Loucy (cell line): ENCODE results near the gene KAT6B.

Experiments used
- H2AFZ ChIP-seq: fragments of 200-600 bp; sonication (generic); 2 replicates; pipeline ENCODE4 v1.6.0; 2016; ENCODE audit warnings: antibody characterized with exemption, mild to moderate bottlenecking, low read length, moderate library complexity
- H3F3A ChIP-seq: fragments of 200-600 bp; 2 replicates; pipeline ENCODE4 v1.6.0; 2016; ENCODE audit warnings: antibody characterized with exemption, low read depth, mild to moderate bottlenecking
- H3K27me3 ChIP-seq: fragments of 200-600 bp; sonication (generic); 2 replicates; pipeline ENCODE4 v1.6.1; 2014; ENCODE audit warnings: low read length, mild to moderate bottlenecking; ENCODE audit not compliant: insufficient read depth, poor library complexity, severe bottlenecking
- H3K36me3 ChIP-seq: fragments of 200-600 bp; sonication (generic); 2 replicates; pipeline ENCODE4 v1.6.1; 2016; ENCODE audit warnings: low read length; ENCODE audit not compliant: insufficient read depth
- H3K4me1 ChIP-seq: fragments of 200-600 bp; sonication (generic); 2 replicates; pipeline ENCODE4 v1.5.1; 2014; ENCODE audit warnings: low read length, mild to moderate bottlenecking; ENCODE audit not compliant: insufficient read depth, poor library complexity, severe bottlenecking
- H3K4me2 ChIP-seq: fragments of 200-600 bp; sonication (generic); 2 replicates; pipeline ENCODE4 v1.6.0; 2014; ENCODE audit warnings: antibody characterized with exemption, low read length, low read depth, mild to moderate bottlenecking; ENCODE audit not compliant: poor library complexity, severe bottlenecking
- H3K4me3 ChIP-seq: fragments of 200-600 bp; sonication (generic); 2 replicates; pipeline ENCODE4 v1.5.1; 2014; ENCODE audit warnings: low read length, mild to moderate bottlenecking, mixed read lengths; ENCODE audit not compliant: poor library complexity, severe bottlenecking
- H3K79me2 ChIP-seq: fragments of 200-600 bp; sonication (generic); 2 replicates; pipeline ENCODE4 v1.6.1; 2014; ENCODE audit warnings: low read length; ENCODE audit not compliant: insufficient read depth
- H3K9ac ChIP-seq: fragments of 200-600 bp; sonication (generic); 2 replicates; pipeline ENCODE4 v1.6.0; 2014; ENCODE audit warnings: mild to moderate bottlenecking, low read depth, low read length, moderate library complexity; ENCODE audit not compliant: poor library complexity, severe bottlenecking
- H3K9me2 ChIP-seq: fragments of 200-600 bp; sonication (generic); replicated peaks from 2 replicates; pipeline ENCODE4 v1.6.1; 2016; ENCODE audit warnings: low read depth, low read length, mixed read lengths
- H3K9me3 ChIP-seq: fragments of 200-600 bp; sonication (generic); 2 replicates; pipeline ENCODE4 v1.6.1; 2014; ENCODE audit warnings: mild to moderate bottlenecking, antibody characterized with exemption, low read length, low read depth; ENCODE audit not compliant: insufficient read depth
- H4K20me1 ChIP-seq: fragments of 200-600 bp; sonication (generic); 2 replicates; pipeline ENCODE4 v1.6.0; 2014; ENCODE audit warnings: antibody characterized with exemption, low read length, mild to moderate bottlenecking; ENCODE audit not compliant: insufficient read depth, poor library complexity, severe bottlenecking
- EZH2phosphoT487 ChIP-seq: fragments of 200-600 bp; IDR thresholded peaks from 2 replicates; pipeline ENCODE4 v1.6.1; 2018; ENCODE audit warnings: antibody characterized with exemption, mild to moderate bottlenecking, moderate library complexity, borderline replicate concordance
- TF ChIP-seq, protein P1 (sequence below): fragments of 200-600 bp; sonication (generic); conservative IDR thresholded peaks from 2 replicates; pipeline ENCODE4 v1.5.1; 2014; ENCODE audit warnings: mild to moderate bottlenecking, antibody characterized with exemption, low read length

The KAT6B gene

DNA sequence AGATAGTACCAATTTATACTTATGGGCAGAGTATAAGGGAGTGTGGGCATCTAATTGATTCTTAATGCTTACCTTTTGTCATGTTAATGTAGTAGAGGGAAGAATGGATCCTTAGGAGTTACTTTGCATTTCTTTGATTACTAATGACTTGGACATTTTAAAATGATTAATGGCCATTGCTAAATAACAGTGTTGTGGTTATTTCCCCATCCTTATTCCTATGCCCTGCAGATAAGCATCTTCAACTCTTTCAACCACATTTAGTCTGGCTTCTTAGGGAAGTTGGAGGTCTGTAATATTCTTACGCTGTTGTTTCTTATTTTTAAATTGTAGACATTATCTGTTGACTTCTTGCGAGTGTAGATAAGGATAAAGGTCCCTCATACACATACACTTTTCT lies 37.2 kb downstream of the KAT6B start:
- peaks cover 3% of the 10 kb centered on the region for H3K36me3 ChIP-seq
- no peaks in the 10 kb centered on the region for H3K9me3 ChIP-seq
- TF ChIP-seq EZH2phosphoT487: no peak
- TF ChIP-seq, protein P1, sequence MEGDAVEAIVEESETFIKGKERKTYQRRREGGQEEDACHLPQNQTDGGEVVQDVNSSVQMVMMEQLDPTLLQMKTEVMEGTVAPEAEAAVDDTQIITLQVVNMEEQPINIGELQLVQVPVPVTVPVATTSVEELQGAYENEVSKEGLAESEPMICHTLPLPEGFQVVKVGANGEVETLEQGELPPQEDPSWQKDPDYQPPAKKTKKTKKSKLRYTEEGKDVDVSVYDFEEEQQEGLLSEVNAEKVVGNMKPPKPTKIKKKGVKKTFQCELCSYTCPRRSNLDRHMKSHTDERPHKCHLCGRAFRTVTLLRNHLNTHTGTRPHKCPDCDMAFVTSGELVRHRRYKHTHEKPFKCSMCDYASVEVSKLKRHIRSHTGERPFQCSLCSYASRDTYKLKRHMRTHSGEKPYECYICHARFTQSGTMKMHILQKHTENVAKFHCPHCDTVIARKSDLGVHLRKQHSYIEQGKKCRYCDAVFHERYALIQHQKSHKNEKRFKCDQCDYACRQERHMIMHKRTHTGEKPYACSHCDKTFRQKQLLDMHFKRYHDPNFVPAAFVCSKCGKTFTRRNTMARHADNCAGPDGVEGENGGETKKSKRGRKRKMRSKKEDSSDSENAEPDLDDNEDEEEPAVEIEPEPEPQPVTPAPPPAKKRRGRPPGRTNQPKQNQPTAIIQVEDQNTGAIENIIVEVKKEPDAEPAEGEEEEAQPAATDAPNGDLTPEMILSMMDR: no peak
- no peak overlapping the region for H3K9ac ChIP-seq
- no peak overlapping the region for H2AFZ ChIP-seq
- no peaks in the 10 kb centered on the region for H3K27me3 ChIP-seq
- H3K4me2 ChIP-seq: no peak overlapping the region
- H4K20me1 ChIP-seq: peaks cover 64% of the 10 kb centered on the region
- H3F3A ChIP-seq: no peaks in the 10 kb centered on the region
- peaks cover 100% of the 10 kb centered on the region for H3K79me2 ChIP-seq
- no peak overlapping the region for H3K4me3 ChIP-seq
- peaks cover 30% of the 10 kb centered on the region for H3K4me1 ChIP-seq
- H3K9me2 ChIP-seq: no peaks in the 10 kb centered on the region

DNA sequence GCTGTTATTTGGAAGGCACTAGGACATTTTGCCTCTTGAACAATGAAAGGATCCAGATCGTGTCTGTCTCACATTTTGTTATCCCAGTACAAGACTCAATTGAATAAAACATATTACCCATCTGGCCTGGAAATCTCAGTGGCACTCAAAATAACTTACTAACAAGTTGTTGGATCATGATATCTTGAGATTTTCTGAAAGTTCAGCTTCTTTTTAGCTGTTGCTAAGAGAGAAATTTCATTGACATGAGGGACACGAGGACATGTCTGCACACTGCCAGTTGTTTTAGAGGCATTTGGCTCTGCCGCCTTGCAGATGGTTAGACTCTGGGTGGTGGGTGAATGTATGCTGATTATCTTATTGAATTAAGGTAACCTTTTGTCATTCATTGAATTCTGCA lies 41.0 kb downstream of the KAT6B start:
- Histone ChIP-seq H3F3A (no peaks in the 10 kb centered on the region), H3K27me3 (no peaks in the 10 kb centered on the region), H3K4me3 (no peak overlapping the region), H3K79me2 (peaks cover 100% of the 10 kb centered on the region), H3K4me2 (no peak overlapping the region), H3K9me2 (no peaks in the 10 kb centered on the region), H2AFZ (no peak overlapping the region), H3K36me3 (peaks cover 2% of the 10 kb centered on the region), H4K20me1 (peaks cover 67% of the 10 kb centered on the region), H3K4me1 (peaks cover 35% of the 10 kb centered on the region), H3K9ac (no peak overlapping the region), H3K9me3 (no peaks in the 10 kb centered on the region)
- TF ChIP-seq EZH2phosphoT487: no peak
- TF ChIP-seq, protein P1: no peak

DNA sequence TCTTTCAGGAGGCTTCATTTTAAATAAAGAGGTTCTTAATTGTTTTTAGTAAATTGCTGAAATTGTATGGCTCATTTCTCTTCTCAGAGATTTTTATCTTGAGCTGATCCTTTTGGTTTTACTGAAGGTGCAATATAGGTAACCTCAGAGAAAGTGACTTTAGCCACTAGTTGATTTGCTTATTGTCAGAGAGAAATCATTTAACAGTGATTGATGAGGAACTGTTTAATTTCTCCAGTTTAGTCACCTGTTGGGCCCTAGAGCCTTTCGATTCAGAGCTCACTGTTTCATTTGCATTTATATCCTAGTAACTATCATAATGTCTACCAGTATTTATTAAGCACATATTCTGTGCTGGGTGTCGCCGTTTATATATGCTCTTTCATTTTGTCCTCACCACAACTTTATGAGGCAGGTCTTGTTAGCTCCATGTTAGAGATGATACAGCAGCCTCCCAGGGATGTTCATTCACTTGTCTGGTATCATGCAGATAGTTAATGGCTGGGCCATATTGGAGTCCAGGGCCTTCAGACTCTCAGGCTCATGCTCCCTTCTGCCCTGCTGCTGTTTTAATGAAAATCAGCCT lies 42.1 kb downstream of the KAT6B start:
- TF ChIP-seq, protein P1: no peak
- no peak for TF ChIP-seq EZH2phosphoT487
- Histone ChIP-seq H3K4me1 (peaks cover 25% of the 10 kb centered on the region), H4K20me1 (peaks cover 65% of the 10 kb centered on the region), H3K9ac (no peak overlapping the region), H3K9me3 (no peaks in the 10 kb centered on the region), H2AFZ (no peak overlapping the region), H3K4me2 (no peak overlapping the region), H3K36me3 (peaks cover 2% of the 10 kb centered on the region), H3K4me3 (no peak overlapping the region), H3K9me2 (no peaks in the 10 kb centered on the region), H3K27me3 (no peaks in the 10 kb centered on the region), H3F3A (no peaks in the 10 kb centered on the region), H3K79me2 (peaks cover 100% of the 10 kb centered on the region)
